ENCODE data around the gene LANCL2.

LANCL2 gene

DNA sequence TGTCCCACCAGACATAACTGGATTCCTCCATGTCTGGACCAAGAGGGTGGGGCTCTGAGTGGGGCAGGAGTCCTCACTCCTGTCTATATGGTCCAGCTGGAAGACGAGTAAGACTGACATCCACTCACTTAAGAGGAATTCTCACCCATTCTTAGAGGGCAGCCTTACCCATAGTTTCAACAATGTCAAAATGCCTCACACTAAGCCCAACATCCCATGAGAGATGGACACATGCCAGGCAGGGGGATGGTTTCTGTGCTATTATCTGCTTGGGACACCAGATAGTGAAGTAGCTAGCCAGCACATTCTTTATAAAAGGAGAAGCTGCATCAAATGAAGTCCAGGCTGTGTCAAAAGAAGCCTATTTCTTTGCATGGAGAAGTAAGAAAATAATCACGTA lies 4.7 kb upstream of the LANCL2 start:
- FAIRE-seq (no peak), DNase-seq (ENCODE audit: insufficient read length, low spot score) (no peak)
- no peak for TF ChIP-seq POU2F2 (IDR thresholded peaks at IDR 0.05; ENCODE audit: low read depth, low read length)

DNA sequence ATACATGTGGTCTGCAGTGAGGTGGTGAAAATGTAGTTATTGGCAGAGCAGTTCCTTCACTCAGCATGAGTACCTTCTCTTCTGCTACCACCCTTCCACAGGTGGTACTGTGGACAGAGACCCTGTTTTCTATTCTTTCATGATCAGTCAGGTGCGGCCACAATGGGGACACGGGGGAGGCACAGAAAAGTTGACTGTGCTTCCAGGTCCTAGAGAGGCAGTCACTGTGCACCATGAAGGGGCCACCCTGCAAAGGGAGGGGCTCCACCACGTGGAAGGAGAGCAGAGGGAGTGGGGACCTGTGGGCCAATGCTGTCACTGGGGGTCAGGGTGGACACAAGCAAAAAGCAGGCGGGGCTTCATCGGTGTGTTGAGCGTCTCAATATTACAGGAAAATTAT lies 3.6 kb upstream of the LANCL2 start:
- DNase-seq (ENCODE audit: insufficient read length, low spot score) (no peak), FAIRE-seq (no peak)
- TF ChIP-seq POLR2AphosphoS5 (IDR thresholded peaks at IDR 0.05; ENCODE audit: low read depth, low read length) (no peak), PAX5 (IDR thresholded peaks at IDR 0.05; ENCODE audit: insufficient read depth, low read length, severe bottlenecking) (no peak), POLR2A (IDR thresholded peaks at IDR 0.05; ENCODE audit: low read depth, low read length) (no peak), SPI1 (IDR thresholded peaks at IDR 0.05; ENCODE audit: low read depth, low read length) (no peak), TAF1 (IDR thresholded peaks at IDR 0.05; ENCODE audit: low read depth, low read length) (no peak), POU2F2 (IDR thresholded peaks at IDR 0.05; ENCODE audit: low read depth, low read length) (no peak)

DNA sequence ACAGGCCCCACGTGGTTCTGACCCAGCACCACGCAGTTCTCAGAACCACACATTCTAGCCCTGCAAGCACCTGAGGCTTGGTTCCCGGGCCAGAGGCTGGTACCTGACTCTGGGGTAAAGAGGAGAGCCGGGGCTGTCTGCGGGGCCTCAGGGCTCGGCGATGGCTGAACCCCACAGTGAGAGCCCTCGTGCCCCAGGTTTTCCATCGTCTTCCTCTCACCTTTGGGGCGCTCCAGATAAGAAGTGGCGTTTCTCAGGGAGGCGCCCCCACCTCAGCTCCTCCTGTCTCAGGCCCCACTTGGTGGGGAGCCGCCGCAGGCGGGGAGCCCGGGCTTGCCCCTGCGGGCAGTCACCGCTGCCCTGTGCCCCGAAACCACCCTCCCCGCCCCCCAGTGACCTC lies 2.2 kb upstream of the LANCL2 start:
- TF ChIP-seq POLR2AphosphoS5 (IDR thresholded peaks at IDR 0.05; ENCODE audit: low read depth, low read length) (no peak), SPI1 (IDR thresholded peaks at IDR 0.05; ENCODE audit: low read depth, low read length) (no peak), POU2F2 (IDR thresholded peaks at IDR 0.05; ENCODE audit: low read depth, low read length) (no peak), PAX5 (IDR thresholded peaks at IDR 0.05; ENCODE audit: insufficient read depth, low read length, severe bottlenecking) (no peak), POLR2A (IDR thresholded peaks at IDR 0.05; ENCODE audit: low read depth, low read length) (no peak), TAF1 (IDR thresholded peaks at IDR 0.05; ENCODE audit: low read depth, low read length) (no peak)

DNA sequence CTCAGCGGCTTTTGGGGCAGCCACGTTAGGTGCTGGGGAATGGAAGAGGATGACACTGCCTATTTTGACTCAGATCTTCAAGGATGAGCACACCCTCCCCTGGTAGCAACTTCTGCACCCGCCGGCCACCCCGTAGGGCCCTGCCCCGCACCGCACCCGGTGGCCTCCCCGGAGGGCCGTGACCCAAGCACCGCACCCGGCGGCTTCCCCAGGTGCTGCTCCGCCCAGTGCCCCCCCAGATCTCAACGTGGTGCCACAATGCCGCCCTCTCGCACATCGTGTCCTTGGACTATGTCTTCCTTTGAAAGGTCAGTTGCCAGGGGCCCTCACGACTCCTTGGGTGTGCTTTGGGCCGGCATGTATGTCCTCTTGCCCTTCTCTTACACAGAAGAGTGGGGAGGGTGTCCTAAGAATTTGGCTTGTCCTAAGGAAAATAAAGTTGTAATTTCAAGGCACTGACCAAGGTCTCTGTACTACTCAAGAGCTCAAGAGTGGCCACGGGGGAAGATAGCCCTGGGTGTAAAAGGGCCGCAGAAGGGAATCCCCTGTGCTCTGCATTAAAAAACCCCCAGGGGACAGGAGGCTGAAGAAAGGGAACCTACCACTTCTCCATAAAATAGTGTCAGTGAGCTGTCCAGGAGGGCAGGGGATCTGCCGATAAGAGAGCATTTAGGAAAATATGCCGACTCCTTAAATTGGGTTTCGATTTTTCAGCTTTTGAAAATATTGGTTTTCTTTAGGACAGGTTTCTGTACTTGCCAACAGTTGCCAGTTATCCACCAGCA lies 1.6 kb upstream of the LANCL2 start:
- TF ChIP-seq SPI1 (IDR thresholded peaks at IDR 0.05; ENCODE audit: low read depth, low read length) (no peak), POLR2AphosphoS5 (IDR thresholded peaks at IDR 0.05; ENCODE audit: low read depth, low read length) (no peak), POLR2A (IDR thresholded peaks at IDR 0.05; ENCODE audit: low read depth, low read length) (no peak), PAX5 (IDR thresholded peaks at IDR 0.05; ENCODE audit: insufficient read depth, low read length, severe bottlenecking) (no peak), TAF1 (IDR thresholded peaks at IDR 0.05; ENCODE audit: low read depth, low read length) (no peak), POU2F2 (IDR thresholded peaks at IDR 0.05; ENCODE audit: low read depth, low read length) (no peak)
- DNase-seq (ENCODE audit: insufficient read length, low spot score) (no peak), FAIRE-seq (no peak)

More for the DNA sequence above, 2.2 kb upstream of the LANCL2 start:
- DNase-seq (ENCODE audit: insufficient read length, low spot score) (no peak), FAIRE-seq (no peak)

DNA sequence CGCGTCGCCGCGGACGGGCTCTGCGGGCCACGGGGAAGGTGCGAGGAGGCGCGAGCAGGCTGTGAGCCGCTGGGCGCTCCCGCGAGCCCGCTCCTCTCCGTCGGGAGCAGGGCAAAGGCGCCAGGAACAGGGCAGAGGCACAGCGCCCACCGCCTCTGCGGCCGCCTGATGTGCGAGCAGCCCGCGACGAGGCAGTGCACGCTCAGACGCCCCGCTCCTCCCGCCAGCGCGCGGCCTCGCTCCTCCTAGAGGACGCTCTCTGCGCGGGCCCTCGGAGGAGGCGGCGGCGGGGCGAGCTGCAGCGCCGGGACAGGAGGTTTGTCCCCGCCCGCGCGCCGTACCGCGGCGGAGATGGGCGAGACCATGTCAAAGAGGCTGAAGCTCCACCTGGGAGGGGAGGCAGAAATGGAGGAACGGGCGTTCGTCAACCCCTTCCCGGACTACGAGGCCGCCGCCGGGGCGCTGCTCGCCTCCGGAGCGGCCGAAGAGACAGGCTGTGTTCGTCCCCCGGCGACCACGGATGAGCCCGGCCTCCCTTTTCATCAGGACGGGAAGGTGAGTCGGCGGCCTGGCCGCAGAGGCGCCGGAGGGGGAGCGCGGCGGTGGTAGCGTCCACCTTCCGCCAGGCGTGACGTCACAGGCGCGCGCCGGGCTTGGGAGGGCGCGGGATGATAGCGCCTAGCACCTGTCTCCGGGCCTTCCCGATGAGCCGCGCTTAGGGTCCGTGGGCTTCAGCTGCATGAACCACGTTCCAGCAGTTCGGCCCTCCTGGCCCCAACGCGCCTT lies 731 bp downstream of the LANCL2 start:
- FAIRE-seq, result peak; percentile 98
- DNase-seq (ENCODE audit: insufficient read length, low spot score), result peak; percentile 89
- TF ChIP-seq POLR2A (IDR thresholded peaks at IDR 0.05; ENCODE audit: low read depth, low read length) (peak; percentile 73), POLR2AphosphoS5 (IDR thresholded peaks at IDR 0.05; ENCODE audit: low read depth, low read length) (peak; percentile 93), TAF1 (IDR thresholded peaks at IDR 0.05; ENCODE audit: low read depth, low read length) (peak; percentile 17), PAX5 (IDR thresholded peaks at IDR 0.05; ENCODE audit: insufficient read depth, low read length, severe bottlenecking) (no peak), POU2F2 (IDR thresholded peaks at IDR 0.05; ENCODE audit: low read depth, low read length) (no peak), SPI1 (IDR thresholded peaks at IDR 0.05; ENCODE audit: low read depth, low read length) (no peak)

DNA sequence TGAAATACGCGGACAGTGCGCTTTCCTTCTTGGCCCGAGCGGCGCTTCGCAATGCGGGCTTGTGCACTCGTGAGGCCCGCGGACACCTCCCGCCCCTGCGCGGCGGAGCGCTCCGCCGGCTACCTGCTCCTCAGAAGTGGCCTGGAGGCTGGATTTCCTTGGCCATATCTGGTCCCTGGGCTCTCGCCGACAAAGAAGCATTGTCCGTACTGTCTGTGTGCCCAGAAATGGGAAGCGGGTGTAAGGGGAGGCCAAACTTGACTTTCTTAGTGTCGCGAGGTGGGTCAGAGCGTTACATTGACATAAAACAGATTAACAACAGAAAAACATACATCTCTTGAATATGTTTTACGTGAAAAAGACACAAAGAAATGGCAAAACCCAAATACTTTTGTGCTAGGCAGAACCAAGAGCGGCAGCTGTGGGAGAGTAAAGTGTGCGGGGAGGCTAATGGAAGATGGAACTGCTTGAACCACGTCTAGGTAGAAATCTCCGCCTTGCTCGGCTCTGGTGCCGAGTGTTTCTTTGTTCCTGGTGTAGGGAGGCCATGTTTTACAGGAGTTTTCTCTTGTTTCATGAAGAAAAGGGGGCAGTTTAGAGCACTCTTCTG lies 1.4 kb downstream of the LANCL2 start:
- TF ChIP-seq TAF1 (IDR thresholded peaks at IDR 0.05; ENCODE audit: low read depth, low read length) (peak; percentile 6), POLR2A (IDR thresholded peaks at IDR 0.05; ENCODE audit: low read depth, low read length) (no peak), POU2F2 (IDR thresholded peaks at IDR 0.05; ENCODE audit: low read depth, low read length) (no peak), SPI1 (IDR thresholded peaks at IDR 0.05; ENCODE audit: low read depth, low read length) (no peak), POLR2AphosphoS5 (IDR thresholded peaks at IDR 0.05; ENCODE audit: low read depth, low read length) (no peak), PAX5 (IDR thresholded peaks at IDR 0.05; ENCODE audit: insufficient read depth, low read length, severe bottlenecking) (no peak)
- no peak for DNase-seq (ENCODE audit: insufficient read length, low spot score)

DNA sequence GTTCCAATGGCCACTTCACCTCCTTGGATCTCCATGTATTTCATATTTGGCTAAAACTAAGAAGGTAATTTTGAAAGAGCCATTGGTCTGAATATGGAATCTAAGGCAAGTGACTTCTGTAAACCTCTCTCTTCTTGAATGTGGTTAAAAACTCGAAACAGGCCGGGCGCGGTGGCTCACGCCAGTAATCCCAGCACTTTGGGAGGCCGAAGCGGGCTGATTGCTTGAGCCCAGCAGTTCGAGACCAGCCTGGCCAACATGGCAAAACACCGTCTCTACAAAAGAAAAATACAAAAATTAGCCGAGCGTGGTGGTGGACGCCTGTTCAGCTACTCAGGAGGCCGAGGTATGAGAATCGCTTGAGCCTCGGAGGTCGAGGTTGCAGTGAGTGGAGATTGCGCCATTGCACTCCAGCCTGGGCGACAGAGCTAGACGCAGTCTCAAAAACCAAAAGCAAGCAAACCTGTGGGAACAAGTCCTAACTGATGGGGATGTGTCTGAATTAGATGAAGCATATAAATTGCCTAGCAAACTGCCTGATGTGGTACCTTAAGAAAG lies 2.2 kb downstream of the LANCL2 start:
- FAIRE-seq (no peak), DNase-seq (ENCODE audit: insufficient read length, low spot score) (no peak)
- TF ChIP-seq POLR2A (IDR thresholded peaks at IDR 0.05; ENCODE audit: low read depth, low read length) (no peak), TAF1 (IDR thresholded peaks at IDR 0.05; ENCODE audit: low read depth, low read length) (no peak), POU2F2 (IDR thresholded peaks at IDR 0.05; ENCODE audit: low read depth, low read length) (no peak), SPI1 (IDR thresholded peaks at IDR 0.05; ENCODE audit: low read depth, low read length) (no peak), PAX5 (IDR thresholded peaks at IDR 0.05; ENCODE audit: insufficient read depth, low read length, severe bottlenecking) (no peak), POLR2AphosphoS5 (IDR thresholded peaks at IDR 0.05; ENCODE audit: low read depth, low read length) (no peak)

More for the DNA sequence above, 1.4 kb downstream of the LANCL2 start:
- FAIRE-seq, result no peak

DNA sequence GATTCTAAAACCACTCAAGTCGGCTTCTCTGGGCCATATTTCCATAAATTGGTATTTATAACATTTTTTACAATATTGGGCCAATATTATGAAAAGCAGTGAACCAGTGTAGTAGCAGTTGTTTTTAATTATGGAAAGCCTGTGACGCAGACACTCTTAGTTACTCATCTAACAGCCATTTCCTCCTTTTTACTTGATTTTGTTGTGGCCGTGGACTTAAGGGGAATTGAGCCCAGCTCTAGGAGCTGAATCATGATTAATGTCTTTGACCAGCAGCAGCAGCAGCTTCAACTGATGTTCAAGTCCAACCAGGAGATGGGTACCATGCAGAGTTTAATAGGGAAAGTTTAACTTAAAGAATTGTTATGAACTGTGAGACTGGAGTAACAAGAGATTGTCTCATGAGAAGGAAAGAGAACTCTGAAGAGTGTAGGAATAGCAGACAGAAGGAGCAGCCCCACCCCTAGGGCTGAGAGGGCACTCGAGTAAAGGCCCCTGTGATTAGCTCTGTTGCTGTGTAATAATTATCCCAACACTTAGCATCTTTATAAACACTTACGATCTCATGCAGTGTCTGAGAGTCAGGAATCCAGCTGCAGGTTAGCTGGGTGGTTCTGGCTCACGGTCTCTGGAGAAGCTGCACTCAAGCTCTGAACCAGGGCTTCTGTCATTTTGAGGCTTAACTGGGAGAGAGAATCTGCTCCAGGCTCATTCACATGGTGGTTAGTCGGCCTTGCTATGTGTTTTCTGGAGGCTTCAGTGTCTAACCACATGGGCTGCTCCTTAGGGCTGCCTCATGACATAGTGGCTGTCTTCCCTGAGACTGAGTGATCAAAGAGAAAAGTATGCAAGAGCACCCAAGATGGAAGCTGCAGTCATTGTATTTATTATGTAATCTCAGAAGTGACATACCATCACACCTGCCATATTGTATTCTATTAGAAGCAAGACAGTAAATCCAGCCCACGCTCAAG lies 4.6 kb downstream of the LANCL2 start:
- TF ChIP-seq POLR2A (IDR thresholded peaks at IDR 0.05; ENCODE audit: low read depth, low read length) (no peak), TAF1 (IDR thresholded peaks at IDR 0.05; ENCODE audit: low read depth, low read length) (no peak)
- FAIRE-seq (no peak), DNase-seq (ENCODE audit: insufficient read length, low spot score) (no peak)
